Type B pancreatic cell (in vitro differentiated cells): ENCODE measurements around the gene GRAP. TPM values are rescaled to one million over a fixed set of nuclear protein-coding genes. Genes with fewer than 3 reads are reported as not detected.

ENCODE experiments used
- DNase-seq: peaks from one replicate; pipeline ENCODE4 v3.0.0; 2021; ENCODE audit warnings: mixed read lengths; ENCODE audit not compliant: unreplicated experiment; ENCODE audit errors: extremely low spot score
- H3K27ac Mint-ChIP-seq: 2 replicates; pipeline ENCODE4 v1.8.0; 2021; ENCODE audit warnings: mild to moderate bottlenecking, mixed read lengths
- H3K27me3 Mint-ChIP-seq: 2 replicates; pipeline ENCODE4 v1.8.0; 2021; ENCODE audit warnings: mixed read lengths
- H3K36me3 Mint-ChIP-seq: 2 replicates; pipeline ENCODE4 v1.8.0; 2021; ENCODE audit warnings: mixed read lengths
- H3K4me1 Mint-ChIP-seq: one replicate; pipeline ENCODE4 v1.8.0; 2021; ENCODE audit warnings: mixed read lengths; ENCODE audit not compliant: unreplicated experiment
- H3K4me3 Mint-ChIP-seq: 2 replicates; pipeline ENCODE4 v1.8.0; 2021; ENCODE audit warnings: mild to moderate bottlenecking, mixed read lengths
- H3K9me3 Mint-ChIP-seq: 2 replicates; pipeline ENCODE4 v1.8.0; 2021; ENCODE audit warnings: mixed read lengths
- total RNA-seq: library from RNA; stranded (reverse); gene quantifications from 2 replicates; pipeline ENCODE4 v1.2.1, GENCODE V29; 2021; ENCODE audit warnings: low replicate concordance
- TF ChIP-seq, protein P1 (sequence below): fragments of 200-600 bp; sonication (generic); conservative IDR thresholded peaks from 2 replicates; pipeline ENCODE4 v1.5.0; 2021; ENCODE audit warnings: antibody characterized with exemption, mild to moderate bottlenecking

GRAP gene
- total RNA-seq, 1 donor from 2014 or later, result 0.22 TPM

DNA sequence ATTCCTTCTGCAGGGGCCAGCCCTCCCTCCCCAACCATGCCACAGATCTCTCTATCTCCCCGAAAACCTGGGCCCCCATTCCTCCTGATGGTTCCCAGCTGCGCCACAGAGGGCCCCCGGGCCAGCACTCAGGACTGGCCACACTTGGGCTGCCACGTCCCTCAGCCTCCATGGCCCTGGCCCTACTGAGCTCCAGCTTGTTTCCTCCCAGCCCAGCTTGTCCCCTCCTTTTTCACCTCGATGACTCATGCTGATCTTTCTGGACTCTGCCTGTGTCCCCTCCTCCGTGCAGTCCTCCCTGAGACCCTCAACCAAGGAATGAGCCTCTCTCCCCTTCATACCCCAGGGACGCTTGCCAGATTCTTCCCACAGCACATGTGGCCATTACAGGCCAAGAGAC is 31.3 kb downstream of the GRAP start:
- peaks cover 12% of the 10 kb centered on the region for H3K4me1 Mint-ChIP-seq
- no peaks in the 10 kb centered on the region for H3K9me3 Mint-ChIP-seq
- no peaks in the 10 kb centered on the region for H3K36me3 Mint-ChIP-seq
- no peak overlapping the region for H3K4me3 Mint-ChIP-seq
- no peaks in the 10 kb centered on the region for H3K27me3 Mint-ChIP-seq
- no peak overlapping the region for H3K27ac Mint-ChIP-seq
- no peak for DNase-seq
- TF ChIP-seq, protein P1, sequence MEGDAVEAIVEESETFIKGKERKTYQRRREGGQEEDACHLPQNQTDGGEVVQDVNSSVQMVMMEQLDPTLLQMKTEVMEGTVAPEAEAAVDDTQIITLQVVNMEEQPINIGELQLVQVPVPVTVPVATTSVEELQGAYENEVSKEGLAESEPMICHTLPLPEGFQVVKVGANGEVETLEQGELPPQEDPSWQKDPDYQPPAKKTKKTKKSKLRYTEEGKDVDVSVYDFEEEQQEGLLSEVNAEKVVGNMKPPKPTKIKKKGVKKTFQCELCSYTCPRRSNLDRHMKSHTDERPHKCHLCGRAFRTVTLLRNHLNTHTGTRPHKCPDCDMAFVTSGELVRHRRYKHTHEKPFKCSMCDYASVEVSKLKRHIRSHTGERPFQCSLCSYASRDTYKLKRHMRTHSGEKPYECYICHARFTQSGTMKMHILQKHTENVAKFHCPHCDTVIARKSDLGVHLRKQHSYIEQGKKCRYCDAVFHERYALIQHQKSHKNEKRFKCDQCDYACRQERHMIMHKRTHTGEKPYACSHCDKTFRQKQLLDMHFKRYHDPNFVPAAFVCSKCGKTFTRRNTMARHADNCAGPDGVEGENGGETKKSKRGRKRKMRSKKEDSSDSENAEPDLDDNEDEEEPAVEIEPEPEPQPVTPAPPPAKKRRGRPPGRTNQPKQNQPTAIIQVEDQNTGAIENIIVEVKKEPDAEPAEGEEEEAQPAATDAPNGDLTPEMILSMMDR, result no peak

DNA sequence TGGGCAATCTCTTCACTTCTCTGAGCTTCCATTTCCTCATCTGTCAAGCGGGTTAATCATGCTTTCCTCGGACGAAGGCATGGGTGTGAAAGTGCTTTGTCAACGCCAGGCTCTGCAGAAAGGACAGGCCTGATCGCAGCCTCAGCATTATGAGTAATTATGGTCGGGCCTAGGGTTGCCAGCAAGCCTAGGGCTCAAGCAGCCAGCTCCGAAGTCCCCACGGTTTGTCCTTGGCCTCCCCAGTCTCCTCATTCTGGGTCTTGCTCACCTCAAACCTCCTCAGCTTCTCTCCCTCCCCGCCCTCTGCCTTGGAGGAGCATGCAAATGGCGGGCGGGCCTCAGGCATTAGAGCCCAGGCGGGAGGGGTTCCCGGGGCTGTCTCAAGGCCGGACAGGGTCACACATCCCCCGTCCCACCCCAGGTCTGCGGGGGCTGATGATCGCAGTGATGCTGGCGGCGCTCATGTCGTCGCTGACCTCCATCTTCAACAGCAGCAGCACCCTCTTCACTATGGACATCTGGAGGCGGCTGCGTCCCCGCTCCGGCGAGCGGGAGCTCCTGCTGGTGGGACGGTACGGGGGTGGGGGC is 32.0 kb downstream of the GRAP start:
- no peaks in the 10 kb centered on the region for H3K36me3 Mint-ChIP-seq
- H3K4me3 Mint-ChIP-seq, result no peak overlapping the region
- no peaks in the 10 kb centered on the region for H3K27me3 Mint-ChIP-seq
- H3K9me3 Mint-ChIP-seq, result no peaks in the 10 kb centered on the region
- TF ChIP-seq, protein P1, result no peak
- no peak for DNase-seq
- no peak overlapping the region for H3K27ac Mint-ChIP-seq
- H3K4me1 Mint-ChIP-seq, result peaks cover 12% of the 10 kb centered on the region

DNA sequence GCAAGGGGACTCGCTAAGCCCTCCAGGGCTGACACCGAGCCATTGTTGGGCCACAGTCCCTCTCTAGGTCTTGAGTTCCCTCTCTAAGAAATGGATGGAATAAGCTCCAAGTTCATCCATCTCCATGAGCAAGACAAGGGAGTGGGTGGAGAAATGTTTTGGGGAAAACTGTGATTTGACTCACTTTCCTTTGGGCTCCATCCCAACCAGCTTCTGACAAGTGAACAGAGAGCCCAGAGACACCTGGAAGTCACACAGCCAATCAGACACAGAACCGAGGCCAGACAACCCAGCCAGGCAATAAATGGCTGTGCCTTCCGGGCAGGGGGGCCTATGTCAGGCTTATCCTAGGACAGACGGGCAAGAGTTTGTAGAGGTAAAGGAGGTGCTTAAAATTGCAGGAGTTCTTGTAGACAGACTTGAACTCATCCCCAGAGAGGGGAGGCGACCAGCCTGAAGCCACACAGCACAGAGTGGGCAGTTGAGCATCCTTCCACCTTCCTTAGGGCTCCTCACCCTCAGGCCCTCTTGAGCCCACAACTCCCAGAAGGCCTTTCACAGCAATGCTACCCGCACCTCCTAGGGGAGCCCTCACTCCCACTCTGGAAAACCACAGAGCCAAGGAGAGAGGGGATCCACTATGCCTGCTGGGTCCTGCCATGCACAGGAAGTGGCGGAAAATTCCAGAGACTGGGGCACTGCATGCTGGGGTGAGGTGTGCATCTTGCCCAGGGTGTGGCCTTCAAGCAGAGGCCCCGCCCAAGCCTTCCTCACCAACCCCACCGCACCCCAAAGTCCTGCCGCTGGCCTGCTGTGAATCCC is 32.7 kb downstream of the GRAP start:
- Mint-ChIP-seq H3K4me3 (no peak overlapping the region), H3K4me1 (peaks cover 10% of the 10 kb centered on the region), H3K27ac (no peak overlapping the region), H3K27me3 (no peaks in the 10 kb centered on the region), H3K36me3 (no peaks in the 10 kb centered on the region), H3K9me3 (no peaks in the 10 kb centered on the region)
- TF ChIP-seq, protein P1, result no peak
- DNase-seq, result no peak

DNA sequence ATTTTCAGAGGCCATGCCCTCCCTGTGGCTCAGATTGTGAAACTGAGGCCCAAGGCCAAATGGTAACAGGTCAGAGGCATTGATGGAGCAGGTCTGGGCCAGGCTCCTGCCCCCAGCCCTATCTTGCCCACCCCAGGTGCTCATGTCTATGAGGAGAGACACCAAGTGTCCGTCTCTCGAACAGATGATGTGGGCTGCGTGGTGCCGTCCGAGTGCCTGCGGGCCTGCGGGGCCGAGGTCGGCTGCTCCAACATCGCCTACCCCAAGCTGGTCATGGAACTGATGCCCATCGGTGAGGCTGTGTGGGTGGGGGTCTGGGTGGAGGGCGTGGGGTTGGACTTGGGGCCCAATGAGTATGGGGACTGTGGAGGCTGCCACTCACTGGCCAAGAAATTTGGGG is 33.5 kb downstream of the GRAP start:
- DNase-seq, result no peak
- H3K9me3 Mint-ChIP-seq, result no peaks in the 10 kb centered on the region
- H3K4me3 Mint-ChIP-seq, result no peak overlapping the region
- no peak overlapping the region for H3K27ac Mint-ChIP-seq
- TF ChIP-seq, protein P1, result no peak
- H3K27me3 Mint-ChIP-seq, result no peaks in the 10 kb centered on the region
- H3K4me1 Mint-ChIP-seq, result peaks cover 7% of the 10 kb centered on the region
- no peaks in the 10 kb centered on the region for H3K36me3 Mint-ChIP-seq

DNA sequence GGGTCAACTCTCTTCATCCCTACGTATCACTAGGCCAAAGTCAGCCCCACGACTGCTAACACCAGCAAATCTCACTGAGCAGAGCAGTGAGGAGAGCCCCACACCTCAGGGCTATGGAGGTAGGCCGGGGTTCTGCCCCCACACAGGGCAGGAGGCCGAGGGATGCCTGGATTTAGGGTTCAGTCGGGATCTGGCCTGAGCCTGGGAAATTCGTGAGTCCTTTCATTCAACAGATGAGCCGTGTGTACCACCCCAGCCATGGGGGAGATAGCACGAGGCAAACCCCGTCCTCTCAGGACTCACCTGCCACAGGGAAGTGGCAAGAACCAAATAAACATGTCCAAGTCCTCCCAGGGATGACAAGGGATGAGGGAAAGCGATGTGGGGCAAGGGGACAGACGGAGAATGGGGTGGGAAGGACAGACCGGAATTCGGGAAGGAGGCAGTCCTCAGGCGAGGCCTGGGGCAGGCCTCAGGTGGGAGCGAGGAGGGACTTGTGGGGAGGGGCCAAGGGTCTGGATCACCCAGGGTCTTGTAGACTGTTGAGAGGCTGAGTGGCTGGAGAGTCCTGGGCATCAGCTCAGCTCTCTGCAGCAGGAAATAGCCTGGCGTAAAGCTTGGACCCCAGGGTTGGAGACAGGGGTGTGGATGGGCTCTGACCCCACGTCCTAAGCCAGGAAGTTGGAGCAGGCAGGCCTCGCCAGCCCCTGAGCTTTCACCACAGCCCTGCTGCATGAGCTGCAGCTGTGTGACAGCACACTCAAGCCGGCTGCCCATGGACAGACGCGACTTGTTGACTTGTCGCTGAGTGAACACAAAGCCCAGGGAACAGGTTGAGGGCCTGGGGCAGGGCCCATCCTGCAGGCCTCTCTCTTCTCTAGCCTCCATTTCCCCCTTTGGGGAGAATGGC is 34.3 kb downstream of the GRAP start:
- peaks cover 7% of the 10 kb centered on the region for H3K4me1 Mint-ChIP-seq
- no peaks in the 10 kb centered on the region for H3K36me3 Mint-ChIP-seq
- TF ChIP-seq, protein P1, result no peak
- no peak for DNase-seq
- no peak overlapping the region for H3K27ac Mint-ChIP-seq
- H3K9me3 Mint-ChIP-seq, result no peaks in the 10 kb centered on the region
- no peak overlapping the region for H3K4me3 Mint-ChIP-seq
- no peaks in the 10 kb centered on the region for H3K27me3 Mint-ChIP-seq
